ENCODE results near the gene DTWD1. TPM values are rescaled to one million over a fixed set of nuclear protein-coding genes. Genes with fewer than 3 reads are reported as not detected.
"Not testable (repeated sequence)": the region's sequence is repeated elsewhere in the genome, so short reads cannot be mapped to it uniquely, and the experiment has no call there.

DTWD1 gene
- 10 to 100 TPM; 43.5 to 48.2 (median 46.8) TPM for total RNA-seq (2021; fragmentation: NEBNext Ultra II Directional; extraction: Animal tissue kit (Norgen Biotek cat#: 25700))
- long read RNA-seq, transcript DTWD1-202 (5 exons, 1,584 nt), result major isoform, 35 of 57 reads
- long read RNA-seq, partial matches to known transcripts, result 4 of 57 reads
- long read RNA-seq, other reads (novel, unspliced or antisense), result 14 of 57 reads

- peaks cover 14% of the 10 kb centered on the region for H3K9me3 Mint-ChIP-seq
- H3K4me3 Mint-ChIP-seq, result peak within 1 kb of the TSS; percentile 98
- H3K4me1 Mint-ChIP-seq (ENCODE audit: low read depth), result peaks cover 68% of the 10 kb centered on the region
- TF ChIP-seq CTCF (IDR thresholded peaks at IDR 0.05), result no peak; the same call in 1 of the 2 replicates
- H3K27me3 Mint-ChIP-seq (ENCODE audit: insufficient read depth), result peaks cover 2% of the 10 kb centered on the region; the same call in 1 of the 2 replicates
- peak; percentile 95 for DNase-seq
- H3K27ac Mint-ChIP-seq, result peak within 1 kb of the TSS; percentile 98
- H3K36me3 Mint-ChIP-seq (ENCODE audit: low read depth), result peaks cover 50% of the 10 kb centered on the region
These were observed at the start of gene DTWD1, which contains the start of gene FAM227B for GRCh38 chr15:49620658-49621368. Gene DTWD1 (plus strand): TSS chr15:49621048. CDS start chr15:49625168, 4,120 bp downstream. Gene FAM227B (minus strand): TSS chr15:49620818. CDS start chr15:49615171, 5,647 bp downstream.

GRCh38 chr15:49573421-49573820, 47.4 kb upstream of the DTWD1 start:
- DNase-seq, result no peak
- Mint-ChIP-seq H3K27ac (no peak overlapping the region), H3K27me3 (ENCODE audit: insufficient read depth) (no peaks in the 10 kb centered on the region), H3K4me1 (ENCODE audit: low read depth) (no peaks in the 10 kb centered on the region), H3K36me3 (ENCODE audit: low read depth) (peaks cover 24% of the 10 kb centered on the region), H3K4me3 (no peak overlapping the region), H3K9me3 (peaks cover 8% of the 10 kb centered on the region)
- TF ChIP-seq CTCF (IDR thresholded peaks at IDR 0.05), result no peak

GRCh38 chr15:49589030-49589429, 31.8 kb upstream of the DTWD1 start:
- no peak for DNase-seq
- Mint-ChIP-seq H3K36me3 (ENCODE audit: low read depth) (peaks cover 14% of the 10 kb centered on the region), H3K27me3 (ENCODE audit: insufficient read depth) (no peaks in the 10 kb centered on the region), H3K27ac (no peak overlapping the region), H3K9me3 (no peaks in the 10 kb centered on the region), H3K4me1 (ENCODE audit: low read depth) (peaks cover 6% of the 10 kb centered on the region; the same call in 1 of the 2 replicates), H3K4me3 (peak overlapping the region; percentile 37; the same call in 1 of the 2 replicates)
- no peak for TF ChIP-seq CTCF (IDR thresholded peaks at IDR 0.05)

GRCh38 chr15:49592829-49593316, 28.0 kb upstream of the DTWD1 start:
- not testable (repeated sequence) for H3K27ac Mint-ChIP-seq; DNase-seq; H3K9me3 Mint-ChIP-seq; H3K27me3 Mint-ChIP-seq (ENCODE audit: insufficient read depth); H3K4me1 Mint-ChIP-seq (ENCODE audit: low read depth); H3K4me3 Mint-ChIP-seq
- peaks cover 22% of the 10 kb centered on the region for H3K36me3 Mint-ChIP-seq (ENCODE audit: low read depth)

- peaks cover 15% of the 10 kb centered on the region for H3K9me3 Mint-ChIP-seq
- H3K36me3 Mint-ChIP-seq (ENCODE audit: low read depth), result peaks cover 35% of the 10 kb centered on the region
- no peak for TF ChIP-seq CTCF (IDR thresholded peaks at IDR 0.05)
- no peak overlapping the region for H3K27ac Mint-ChIP-seq
- no peak for DNase-seq
- no peak overlapping the region for H3K4me3 Mint-ChIP-seq
- peaks cover 18% of the 10 kb centered on the region for H3K4me1 Mint-ChIP-seq (ENCODE audit: low read depth)
- peaks cover 2% of the 10 kb centered on the region; the same call in 1 of the 2 replicates for H3K27me3 Mint-ChIP-seq (ENCODE audit: insufficient read depth)
These were observed 16.0 kb upstream of the DTWD1 start for GRCh38 chr15:49604625-49605409.

All from HFFc6 (cell line).